Progenitor cell of endocrine pancreas (in vitro differentiated cells): Measurements from ENCODE around the gene GHDC. TPM values are rescaled to one million over a fixed set of nuclear protein-coding genes. Genes with fewer than 3 reads are reported as not detected.
"Not testable (repeated sequence)": the region's sequence is repeated elsewhere in the genome, so short reads cannot be mapped to it uniquely, and the experiment has no call there.

Experiments
- DNase-seq: peaks from one replicate; pipeline ENCODE4 v3.0.0; 2021; ENCODE audit warnings: low spot score; ENCODE audit not compliant: unreplicated experiment
- H3K27ac Mint-ChIP-seq: 2 replicates; pipeline ENCODE4 v1.8.0; 2021; ENCODE audit warnings: mild to moderate bottlenecking, moderate library complexity, mixed read lengths
- H3K27me3 Mint-ChIP-seq: 2 replicates; pipeline ENCODE4 v1.8.0; 2021; ENCODE audit warnings: mixed read lengths
- H3K36me3 Mint-ChIP-seq: 2 replicates; pipeline ENCODE4 v1.8.0; 2022; ENCODE audit warnings: mixed read lengths; ENCODE audit not compliant: insufficient read depth
- H3K4me1 Mint-ChIP-seq: 2 replicates; pipeline ENCODE4 v1.8.0; 2021; ENCODE audit warnings: low read depth, mixed read lengths
- H3K4me3 Mint-ChIP-seq: 2 replicates; pipeline ENCODE4 v1.8.0; 2021; ENCODE audit warnings: low read depth, mild to moderate bottlenecking, moderate library complexity, mixed read lengths
- H3K9me3 Mint-ChIP-seq: 2 replicates; pipeline ENCODE4 v1.8.0; 2021; ENCODE audit warnings: low read depth, mixed read lengths
- CTCF ChIP-seq: fragments of 200-600 bp; sonication (generic); IDR thresholded peaks from one replicate; pipeline ENCODE4 v1.5.0; 2021; ENCODE audit warnings: antibody characterized with exemption, mild to moderate bottlenecking; ENCODE audit not compliant: unreplicated experiment
- total RNA-seq: library from RNA; stranded (reverse); gene quantifications from 2 replicates; pipeline ENCODE4 v1.2.1, GENCODE V29; 2021

GHDC gene
- total RNA-seq, 1 donor from 2014 or later: 6.8 TPM

GRCh38 chr17:42188749-42189650 is 5.3 kb downstream of the GHDC start:
- Mint-ChIP-seq H3K36me3 (no peaks in the 10 kb centered on the region), H3K27me3 (peaks cover 23% of the 10 kb centered on the region), H3K4me3 (no peak overlapping the region), H3K4me1 (no peaks in the 10 kb centered on the region), H3K27ac (no peak overlapping the region), H3K9me3 (no peaks in the 10 kb centered on the region)
- no peak for DNase-seq
- no peak for TF ChIP-seq CTCF

DNA sequence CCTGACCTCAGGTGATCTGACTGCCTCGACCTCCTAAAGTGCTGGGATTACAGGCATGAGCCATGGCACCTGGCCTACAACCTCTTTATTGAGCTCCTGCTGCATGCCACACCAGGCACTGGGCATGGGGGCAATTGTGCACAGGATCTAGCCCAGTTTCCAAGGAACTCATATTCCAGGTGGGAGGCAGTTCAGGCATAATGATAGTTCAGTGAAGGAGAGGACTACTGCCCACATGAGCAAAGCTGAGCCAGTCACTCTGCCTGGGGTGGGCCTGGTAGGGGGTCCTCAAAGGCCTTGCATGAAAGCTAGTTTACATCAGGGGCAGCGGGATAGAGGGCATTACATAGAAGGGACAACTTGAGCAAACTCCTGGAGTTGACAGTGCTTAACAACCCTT is 6.5 kb downstream of the GHDC start:
- H3K4me1 Mint-ChIP-seq: peaks cover 2% of the 10 kb centered on the region
- H3K27ac Mint-ChIP-seq: no peak overlapping the region
- H3K27me3 Mint-ChIP-seq: peaks cover 35% of the 10 kb centered on the region
- DNase-seq: no peak
- H3K36me3 Mint-ChIP-seq: no peaks in the 10 kb centered on the region
- no peak for TF ChIP-seq CTCF
- no peaks in the 10 kb centered on the region for H3K9me3 Mint-ChIP-seq
- no peak overlapping the region for H3K4me3 Mint-ChIP-seq

- not testable (repeated sequence) for H3K4me1 Mint-ChIP-seq, H3K4me3 Mint-ChIP-seq, H3K27ac Mint-ChIP-seq, DNase-seq, H3K36me3 Mint-ChIP-seq, H3K9me3 Mint-ChIP-seq
- H3K27me3 Mint-ChIP-seq: peaks cover 51% of the 10 kb centered on the region
These were observed 8.1 kb downstream of the GHDC start for GRCh38 chr17:42186191-42186590.

DNA sequence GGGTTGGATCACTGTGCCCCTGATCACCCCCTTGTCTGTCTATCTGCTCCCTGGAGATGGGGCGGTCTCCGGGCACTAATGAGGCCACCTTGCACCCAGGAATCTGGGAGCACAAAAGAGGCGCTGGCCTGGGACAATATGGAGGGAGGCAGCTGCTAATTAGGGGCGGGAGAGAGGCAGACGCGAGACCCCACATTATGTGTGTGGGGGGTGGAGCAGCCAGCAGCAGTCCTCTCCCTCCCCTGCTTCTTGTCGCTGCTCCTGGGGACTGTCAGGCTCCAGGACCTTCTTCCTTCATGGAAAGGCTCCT is 8.7 kb downstream of the GHDC start:
- no peak for DNase-seq
- no peak overlapping the region for H3K27ac Mint-ChIP-seq
- H3K36me3 Mint-ChIP-seq: no peaks in the 10 kb centered on the region
- H3K4me3 Mint-ChIP-seq: no peak overlapping the region
- H3K27me3 Mint-ChIP-seq: peaks cover 53% of the 10 kb centered on the region
- no peak for TF ChIP-seq CTCF
- no peaks in the 10 kb centered on the region for H3K9me3 Mint-ChIP-seq
- peaks cover 2% of the 10 kb centered on the region for H3K4me1 Mint-ChIP-seq

DNA sequence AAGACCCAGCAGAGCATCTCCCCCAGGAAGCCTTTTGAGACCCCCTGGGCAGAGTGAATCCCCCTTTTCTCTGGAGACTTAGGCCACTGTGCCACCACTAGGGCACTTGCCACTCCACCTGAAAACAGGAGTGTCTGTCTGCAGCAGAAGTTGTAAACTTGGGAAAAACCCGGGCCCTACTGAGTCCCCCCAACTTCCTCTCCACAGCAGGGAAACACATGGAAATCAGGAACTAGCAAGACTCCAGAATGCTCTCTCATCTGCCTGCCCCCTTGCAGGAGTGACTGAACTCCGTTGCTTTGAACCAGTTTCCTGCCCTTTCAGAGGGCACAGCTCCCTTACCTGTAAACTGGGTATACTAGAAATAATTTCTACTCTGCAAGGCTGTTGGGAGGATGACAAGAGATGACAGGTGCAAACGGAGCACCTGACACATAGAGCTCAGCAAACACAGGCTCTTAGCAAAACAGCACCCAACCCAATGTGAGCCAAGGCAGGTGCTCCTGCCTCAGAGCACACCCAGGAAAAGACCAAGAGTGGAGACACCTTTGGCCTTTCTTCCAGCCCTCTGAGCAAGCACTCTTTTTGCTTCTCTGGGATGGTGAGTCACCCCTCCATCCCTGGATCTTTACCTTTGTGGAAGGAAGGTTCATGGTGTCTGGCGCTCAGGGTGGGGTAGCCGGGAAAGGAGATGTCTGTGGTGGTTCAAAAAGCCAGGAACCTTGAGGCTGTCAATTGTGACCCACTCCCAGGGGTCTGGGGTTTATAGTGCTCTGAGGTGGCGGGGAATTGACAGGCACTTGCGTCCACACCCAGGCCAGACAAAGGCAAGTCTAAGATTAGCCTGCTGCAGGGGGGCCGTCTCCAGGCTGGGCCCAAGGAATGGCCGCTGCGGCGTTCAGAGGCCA is 9.3 kb downstream of the GHDC start, which contains the start of gene HCRT:
Gene HCRT, minus strand, starts transcription at position 740 of the 908 bp plus-strand sequence. Its CDS starts 87 bp downstream, at position 653.
- Mint-ChIP-seq H3K4me3 (peak within 1 kb of the TSS; percentile 24), H3K9me3 (no peaks in the 10 kb centered on the region), H3K36me3 (no peaks in the 10 kb centered on the region), H3K27me3 (peaks cover 59% of the 10 kb centered on the region), H3K4me1 (peaks cover 2% of the 10 kb centered on the region), H3K27ac (no peak within 1 kb of the TSS)
- no peak for DNase-seq
- TF ChIP-seq CTCF: no peak
